Measurements from ENCODE around the gene KRTAP5-3. TPM values are rescaled to one million over a fixed set of nuclear protein-coding genes. Genes with fewer than 3 reads are reported as not detected.
A peak's percentile ranks its signal among the peaks of the same experiment; 100 is the strongest.

Gene KRTAP5-3
- total and polyA plus RNA-seq, 2 of the 13 experiments (the other 11 are each of a cell fraction or from before 2014, with no cell fraction given): not detected

GRCh38 chr11:1652771-1653540 is 44.7 kb upstream of the KRTAP5-3 start (continued):
- TF ChIP-seq ZBTB49 (CRISPR knock-in tag; IDR thresholded peaks at IDR 0.05; ENCODE audit: borderline replicate concordance) (no peak), CHD4 (IDR thresholded peaks at IDR 0.05; ENCODE audit: borderline replicate concordance, low read length) (no peak), NFATC3 (CRISPR knock-in tag; IDR thresholded peaks at IDR 0.05) (no peak), ZNF382 (CRISPR knock-in tag; IDR thresholded peaks at IDR 0.05; ENCODE audit: borderline replicate concordance) (no peak), EZH2 (conservative IDR thresholded peaks at IDR 0.05; ENCODE audit: low read depth, low read length) (no peak), KIAA2018 (CRISPR knock-in tag; IDR thresholded peaks at IDR 0.05; ENCODE audit: borderline replicate concordance) (no peak), NFE2L1 (CRISPR knock-in tag; IDR thresholded peaks at IDR 0.05; ENCODE audit: borderline replicate concordance) (no peak), ZFP36L1 (CRISPR knock-in tag; IDR thresholded peaks at IDR 0.05) (0 out of 2 replicates have a peak, but pooled peaks have one; percentile 18), ZC3H13 (CRISPR knock-in tag; IDR thresholded peaks at IDR 0.05) (no peak), SUZ12 (IDR thresholded peaks at IDR 0.05; ENCODE audit: low read depth, low read length) (no peak), TFDP2 (CRISPR knock-in tag; IDR thresholded peaks at IDR 0.05) (0 out of 2 replicates have a peak, but pooled peaks have one; percentile 42), ADNP (CRISPR knock-in tag; IDR thresholded peaks at IDR 0.05) (no peak), ZNF230 (CRISPR knock-in tag; IDR thresholded peaks at IDR 0.05) (0 out of 2 replicates have a peak, but pooled peaks have one; percentile 53), FOXA1 (IDR thresholded peaks at IDR 0.05) (no peak), FOXA1 (CRISPR knock-in tag; IDR thresholded peaks at IDR 0.05) (no peak), GATAD2A (CRISPR knock-in tag; IDR thresholded peaks at IDR 0.05) (peak; percentile 71), ZMYM3 (CRISPR knock-in tag; IDR thresholded peaks at IDR 0.05) (0 out of 2 replicates have a peak, but pooled peaks have one; percentile 17), PPARG (CRISPR knock-in tag; conservative IDR thresholded peaks at IDR 0.05) (no peak), CEBPG (CRISPR knock-in tag; IDR thresholded peaks at IDR 0.05) (no peak)
